NCI-H446 (cell line): Measurements from ENCODE around the gene PRORP.
"Not testable (repeated sequence)": the region's sequence is repeated elsewhere in the genome, so short reads cannot be mapped to it uniquely, and the experiment has no call there.

ENCODE experiments used
- DNase-seq, 2 experiments: peaks; one replicate each; lab custom pipeline; 2025; lab: John Stamatoyannopoulos, UW

PRORP gene

DNA sequence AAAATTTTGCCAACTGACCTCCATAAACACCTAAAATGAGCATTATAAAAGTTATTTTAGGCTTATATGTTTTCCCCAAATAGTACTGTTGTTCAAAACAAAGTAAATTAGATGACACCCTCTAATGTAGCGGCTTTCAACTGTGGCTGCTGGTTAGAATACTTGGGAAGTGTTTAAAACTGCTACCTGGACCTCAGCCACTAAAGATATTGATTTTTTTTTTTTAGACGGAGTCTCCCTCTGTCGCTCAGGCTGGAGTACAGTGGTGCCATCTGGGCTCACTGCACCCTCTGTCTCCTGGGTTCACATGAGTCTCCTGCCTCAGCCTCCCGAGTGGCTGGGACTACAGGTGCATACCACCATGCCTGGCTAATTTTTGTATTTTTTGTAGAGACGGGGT, 16.2 kb downstream of the PRORP start:
- peak in 1 of 2 experiments; percentile 53 for DNase-seq

DNA sequence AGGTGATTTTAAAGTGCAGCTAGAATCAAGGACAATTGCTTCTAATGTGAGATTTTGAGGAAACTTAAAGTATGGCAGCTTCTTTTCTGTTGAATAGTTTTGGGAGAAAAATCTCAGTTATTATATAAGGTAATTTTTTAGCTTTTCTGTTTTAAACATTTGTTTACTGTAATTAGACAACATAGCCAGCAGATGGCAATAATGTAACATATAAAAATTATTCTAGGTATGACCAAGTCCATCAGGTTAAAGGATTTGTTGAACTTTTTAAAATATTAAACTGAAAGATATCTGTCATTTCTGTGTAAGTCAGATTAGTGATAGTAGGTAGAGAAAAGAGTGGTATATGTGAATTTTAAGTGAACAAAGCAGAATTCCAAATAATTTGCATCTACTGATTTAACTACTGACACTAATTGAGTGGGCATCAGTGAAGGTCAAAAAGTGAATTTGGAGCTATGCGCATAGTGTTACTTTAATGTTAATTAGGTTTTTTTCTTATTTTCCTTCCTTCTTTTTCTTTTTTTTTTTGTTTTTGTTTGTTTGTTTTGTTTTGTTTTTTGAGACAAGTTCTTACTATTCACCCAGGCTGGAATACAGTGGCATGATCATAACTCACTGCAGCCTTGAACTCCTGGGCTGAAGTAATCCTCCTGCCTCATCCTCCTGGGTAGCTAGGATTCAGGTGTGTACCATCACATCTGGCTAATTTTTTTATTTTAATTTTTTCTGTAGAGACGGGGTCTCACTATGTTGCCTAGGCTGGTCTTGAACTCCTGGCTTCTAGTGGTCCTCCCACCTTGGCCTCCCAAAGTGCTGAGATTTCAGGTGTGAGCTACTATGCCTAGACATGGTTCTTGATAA, 18.6 kb downstream of the PRORP start:
- peak in 1 of 2 experiments; percentile 57 for DNase-seq

DNA sequence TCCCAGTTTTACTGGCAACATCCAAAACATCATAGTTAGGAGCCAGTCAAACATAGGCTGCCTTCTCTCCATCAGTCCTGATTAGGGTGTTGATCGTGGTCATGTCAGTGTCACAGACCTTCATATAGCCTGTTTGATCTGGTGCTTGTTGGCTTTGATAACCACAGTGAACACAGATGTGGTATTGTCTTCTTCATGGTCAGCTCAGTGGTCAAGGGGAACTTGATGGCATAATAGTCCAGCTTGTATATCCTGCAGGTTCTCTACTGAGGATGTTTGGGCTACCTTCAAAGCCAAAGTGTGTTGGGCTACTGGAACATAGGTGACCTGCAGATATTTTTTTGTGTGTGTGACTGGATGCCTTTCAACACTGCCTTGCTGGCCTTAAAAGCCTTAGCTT, 21.7 kb downstream of the PRORP start:
- DNase-seq: no peak

DNA sequence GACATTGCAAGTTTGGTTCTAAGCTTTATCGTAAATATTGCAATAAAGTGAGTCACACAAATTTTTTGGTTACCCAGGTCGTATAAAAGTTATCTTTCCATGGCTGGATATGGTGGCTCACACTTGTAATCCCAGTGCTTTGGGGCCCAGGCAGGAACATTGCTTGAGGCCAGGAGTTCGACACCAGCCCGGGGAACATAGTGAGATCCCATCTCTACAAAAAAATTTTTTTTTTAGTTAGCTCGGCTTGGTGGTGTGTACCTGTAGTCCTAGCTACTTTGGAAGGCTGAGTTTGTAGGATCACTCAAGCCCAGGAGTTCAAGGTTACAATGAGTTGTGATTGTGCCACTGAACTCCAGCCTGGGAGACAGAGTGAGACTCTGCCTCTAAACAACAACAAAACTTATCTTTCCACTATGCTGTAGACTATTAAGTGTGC, 24.4 kb downstream of the PRORP start:
- no peak for DNase-seq

DNA sequence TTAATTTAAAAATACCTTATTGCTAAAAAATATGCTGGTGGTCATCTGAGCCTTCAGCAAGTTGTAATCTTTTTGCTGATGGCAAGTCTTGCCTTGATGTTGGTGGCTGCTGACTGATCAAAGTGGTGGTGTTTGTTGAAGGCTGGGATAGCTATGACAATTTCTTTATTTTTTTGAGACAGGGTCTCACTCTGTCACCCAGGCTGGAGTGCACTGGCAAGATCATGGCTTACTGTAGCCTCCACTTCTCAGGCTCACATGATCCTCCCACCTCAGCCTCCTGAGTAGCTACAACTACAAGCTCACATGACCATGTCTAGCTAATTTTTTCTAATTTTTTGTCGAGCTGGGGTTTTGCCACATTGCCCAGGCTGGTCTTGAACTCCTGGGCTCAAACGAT, 24.8 kb downstream of the PRORP start:
- no peak for DNase-seq

DNA sequence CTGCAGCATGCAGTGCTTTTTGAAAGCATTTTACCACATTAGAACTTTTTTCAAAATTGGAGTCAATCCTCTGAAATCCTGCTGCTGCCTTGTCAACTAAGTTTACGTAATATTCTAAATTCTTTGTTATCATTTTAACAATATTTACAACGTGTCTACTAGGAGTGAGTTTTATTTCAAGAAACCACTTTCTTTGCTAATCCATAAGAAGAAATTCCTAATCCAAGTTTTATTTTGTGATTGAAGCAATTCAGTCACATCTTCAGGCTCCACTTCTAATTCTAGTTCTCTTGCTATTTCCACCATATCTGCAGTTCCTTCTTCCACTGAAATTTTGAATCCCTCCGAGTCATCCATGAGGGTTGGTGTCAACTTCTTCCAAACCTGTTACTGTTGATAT, 25.4 kb downstream of the PRORP start:
- DNase-seq: no peak

DNA sequence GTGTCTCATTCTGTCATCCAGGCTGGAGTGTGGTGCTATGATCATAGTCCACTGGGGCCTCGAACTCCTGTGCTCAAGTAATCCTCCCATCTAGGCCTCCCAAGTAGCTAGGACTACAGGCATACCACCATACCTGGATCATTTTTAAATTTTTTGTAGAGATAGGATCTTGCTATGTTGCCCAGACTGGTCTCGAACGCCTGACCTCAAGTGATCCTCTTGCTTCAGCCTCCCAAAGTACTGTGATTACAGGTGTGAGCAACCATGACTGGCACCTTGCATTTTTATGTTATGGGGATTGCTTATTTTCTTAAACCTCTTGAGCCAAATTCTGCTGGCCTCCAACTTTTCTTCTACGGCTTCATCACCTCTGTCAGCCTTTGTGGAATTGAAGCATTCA, 26.9 kb downstream of the PRORP start:
- DNase-seq: no peak

DNA sequence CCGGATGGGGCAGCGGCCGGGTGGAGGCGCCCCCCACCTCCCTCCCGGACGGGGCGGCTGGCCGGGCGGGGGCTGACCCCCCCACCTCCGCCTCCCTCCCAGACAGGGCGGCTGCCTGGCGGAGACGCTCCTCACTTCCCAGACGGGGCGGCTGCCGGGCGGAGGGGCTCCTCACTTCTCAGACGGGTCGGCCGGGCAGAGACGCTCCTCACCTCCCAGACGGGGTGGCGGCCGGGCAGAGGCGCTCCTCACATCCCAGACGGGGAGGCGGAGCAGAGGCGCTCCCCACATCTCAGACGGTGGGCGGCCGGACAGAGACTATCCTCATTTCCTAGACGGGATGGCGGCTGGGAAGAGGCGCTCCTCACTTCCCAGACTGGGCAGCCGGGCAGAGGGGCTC, 30.2 kb downstream of the PRORP start:
- DNase-seq: not testable (repeated sequence)

DNA sequence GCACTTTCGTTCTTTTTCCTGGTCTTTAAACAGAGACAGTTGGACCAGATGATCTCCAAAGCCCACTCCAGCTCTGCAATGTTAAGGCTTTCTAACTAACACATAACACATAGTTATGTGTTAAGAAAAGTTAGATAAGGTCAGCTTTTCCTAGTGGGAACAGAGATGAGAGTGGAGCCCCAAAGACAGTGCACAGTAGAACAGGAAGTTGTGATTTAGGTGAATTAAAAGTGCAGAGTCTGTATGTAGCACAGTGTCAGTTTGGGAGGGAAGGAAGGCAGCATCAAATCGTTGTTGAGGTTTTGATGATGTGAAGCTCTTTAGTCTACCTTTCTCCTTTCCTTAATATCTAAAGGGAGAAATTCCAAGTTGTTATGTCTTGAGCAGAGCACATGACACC, 31.7 kb downstream of the PRORP start:
- DNase-seq: no peak

DNA sequence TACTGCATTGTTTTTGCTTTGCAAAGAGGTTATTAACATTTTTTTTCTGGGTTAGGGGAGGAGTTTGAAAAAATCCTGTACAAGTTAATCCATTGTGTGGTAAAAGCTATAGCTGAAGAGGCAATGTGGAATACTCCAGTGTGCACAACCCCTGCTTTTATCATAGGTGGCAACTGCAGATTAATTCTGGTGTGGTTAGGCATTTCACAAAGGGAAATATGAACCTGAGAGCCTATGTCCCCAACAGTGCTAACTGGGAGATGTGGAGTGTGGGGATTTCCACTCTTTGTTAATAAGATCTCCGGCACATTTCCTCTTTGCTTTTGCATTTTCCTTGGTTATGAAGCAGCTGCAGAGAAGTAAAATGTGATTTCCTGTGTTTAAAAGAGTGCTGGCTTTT, 33.6 kb downstream of the PRORP start:
- DNase-seq: no peak

DNA sequence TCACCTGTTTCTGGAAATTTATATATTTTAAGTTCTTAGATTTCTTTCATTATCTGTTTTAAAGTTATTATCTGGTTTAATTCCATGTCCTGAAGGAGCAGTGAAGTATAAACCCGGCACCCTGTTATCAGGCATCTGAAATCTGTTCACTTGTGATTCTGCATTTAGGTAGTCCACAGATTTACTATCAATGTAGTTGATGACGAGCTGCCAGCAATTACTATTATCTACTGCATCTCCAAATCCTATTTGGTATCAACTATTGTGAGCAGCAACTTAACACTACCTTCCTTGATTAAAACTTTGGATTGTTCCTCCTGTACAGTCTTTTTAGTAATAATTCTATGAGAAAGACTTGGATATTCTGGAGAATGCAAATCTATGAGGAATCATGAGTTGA, 36.1 kb downstream of the PRORP start:
- DNase-seq: no peak

DNA sequence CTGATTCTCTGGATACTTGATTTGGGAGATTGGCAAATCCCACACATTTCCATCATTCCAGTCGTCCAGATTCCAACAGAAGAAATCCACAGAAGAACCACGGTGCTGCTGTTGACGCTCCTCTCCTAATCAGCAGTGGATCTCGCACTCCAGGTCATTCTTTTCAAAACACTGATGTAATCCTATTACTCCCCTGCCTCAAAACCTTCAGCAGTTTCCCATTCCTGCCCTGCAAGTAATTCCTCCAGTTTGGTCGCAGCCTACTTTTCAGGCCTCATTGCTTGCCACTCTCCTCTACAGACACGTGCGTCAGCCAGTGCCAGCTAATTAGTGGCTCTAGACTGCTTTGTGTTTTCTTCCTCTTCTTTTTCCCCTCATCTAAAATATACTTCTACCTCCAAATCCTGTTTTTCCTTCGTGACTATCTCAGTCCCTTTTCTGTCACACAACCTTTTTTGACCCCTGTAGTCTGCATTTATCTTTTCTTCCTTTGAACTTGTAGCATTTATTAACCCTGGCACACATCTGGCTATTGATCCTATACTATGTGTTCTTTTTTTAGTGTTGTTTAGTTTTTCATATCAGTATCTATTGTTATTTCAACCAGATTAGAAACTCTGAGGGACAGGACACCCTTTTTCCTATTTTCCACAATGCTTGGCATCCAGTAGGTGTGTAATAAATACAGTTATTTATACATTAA, 36.8 kb downstream of the PRORP start:
- DNase-seq: no peak

DNA sequence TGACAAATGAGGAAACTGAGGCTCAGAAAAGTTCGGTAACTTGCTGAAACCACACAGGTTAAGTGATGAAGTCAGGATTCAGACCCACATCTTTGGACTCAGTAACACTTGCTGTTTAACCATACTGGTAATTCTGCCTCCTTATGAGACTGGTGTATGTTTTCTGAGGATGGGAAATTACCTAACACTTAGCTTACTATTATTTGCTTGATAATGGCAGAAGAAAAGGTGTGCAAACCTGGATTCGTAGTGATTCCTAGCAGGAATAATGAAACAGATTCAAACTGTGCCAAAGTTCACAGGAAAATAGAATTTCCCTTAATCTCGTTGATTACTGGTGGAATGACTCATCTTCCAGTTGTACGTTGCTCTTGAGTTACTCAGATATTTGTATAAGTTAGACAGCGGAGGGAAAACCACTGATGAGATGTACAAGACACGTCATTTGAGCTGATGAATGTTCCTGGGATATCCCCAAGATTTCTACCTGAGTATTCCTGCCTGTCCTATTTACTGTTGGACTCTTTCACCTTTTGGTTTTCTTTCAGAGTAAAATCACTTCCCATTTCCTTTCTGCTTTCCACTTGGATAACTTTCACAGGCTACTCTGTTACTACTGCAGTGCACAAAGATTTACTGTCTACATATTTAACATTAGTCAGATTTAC, 37.5 kb downstream of the PRORP start:
- no peak for DNase-seq

DNA sequence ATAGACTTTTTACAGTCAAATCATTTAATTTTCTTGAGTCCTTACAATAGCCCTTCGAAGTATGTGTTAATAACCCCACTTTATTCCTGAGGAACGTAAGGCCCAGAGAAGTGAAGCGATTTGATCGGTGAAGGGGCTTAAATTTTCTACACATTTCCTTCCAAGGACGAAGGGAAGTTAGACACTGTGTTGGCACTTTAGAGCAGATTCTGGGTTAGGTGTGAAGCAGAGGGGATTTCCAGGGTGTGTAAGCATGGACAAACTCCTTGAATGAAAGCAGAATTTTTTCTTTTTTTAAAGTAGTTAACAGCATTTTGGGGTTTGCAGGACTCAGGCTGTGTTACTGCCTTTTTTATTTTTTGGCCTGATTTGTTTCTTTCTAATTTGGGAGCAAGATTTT, 38.9 kb downstream of the PRORP start:
- DNase-seq: no peak

DNA sequence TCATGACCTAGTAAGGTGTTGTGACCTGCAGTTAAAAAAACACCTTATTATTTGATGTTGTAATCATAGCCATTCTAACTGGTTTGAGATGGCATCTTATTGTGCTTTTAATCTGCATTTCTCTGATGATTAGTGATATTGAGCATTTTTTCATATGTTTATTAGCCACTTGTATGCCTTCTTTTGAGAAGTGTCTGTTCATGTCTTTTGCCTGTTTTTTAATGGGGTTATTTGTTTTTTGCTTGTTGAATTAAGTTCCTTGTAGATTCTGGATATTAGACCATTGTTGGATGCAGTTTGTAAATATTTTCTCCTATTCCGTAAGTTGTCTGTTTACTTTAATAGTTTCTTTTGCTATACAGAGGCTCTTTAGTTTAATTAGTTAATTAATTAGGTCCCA, 41.0 kb downstream of the PRORP start:
- DNase-seq: no peak

DNA sequence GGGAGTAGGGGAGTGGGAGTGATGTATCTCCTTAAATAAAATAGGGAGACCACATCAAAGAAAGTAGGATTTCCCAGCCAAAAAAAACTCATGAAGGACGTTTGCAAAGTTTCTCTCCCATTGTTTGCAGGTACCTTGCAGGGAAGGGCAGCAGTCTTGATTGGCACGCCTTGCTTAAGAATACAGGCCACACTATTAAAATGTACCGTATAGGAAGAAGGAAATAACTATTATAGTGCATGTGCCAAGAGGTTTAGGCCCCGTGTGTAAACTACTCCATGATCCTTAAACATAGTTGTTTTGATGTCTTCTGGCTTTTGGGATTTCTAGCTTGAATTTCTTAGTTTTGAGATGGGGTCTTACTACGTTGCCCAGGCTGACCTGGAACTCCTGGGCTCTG, 42.5 kb downstream of the PRORP start:
- no peak for DNase-seq

DNA sequence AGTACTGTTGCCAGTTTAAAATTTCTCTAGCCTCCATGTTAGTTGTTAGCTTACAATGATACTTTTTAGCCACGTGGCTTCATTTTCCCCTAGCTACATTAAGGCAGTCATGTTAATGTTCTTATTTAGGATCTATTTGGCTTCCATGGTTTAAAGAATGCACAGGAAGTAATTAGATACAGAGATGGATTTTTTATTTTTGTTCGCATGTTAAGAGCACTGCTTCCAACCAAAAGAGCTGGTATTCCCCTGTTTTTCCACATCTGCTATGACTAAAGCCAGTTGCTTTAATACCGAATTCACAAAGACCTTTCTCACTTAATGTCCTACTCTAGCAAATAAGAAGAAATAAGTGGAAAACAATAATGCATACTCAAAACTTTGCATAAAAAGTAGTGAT, 45.1 kb downstream of the PRORP start:
- no peak for DNase-seq
